Sigmoid colon (tissue), 7 donors: Measurements from ENCODE around the gene ZNF541. TPM values are rescaled to one million over a fixed set of nuclear protein-coding genes. Genes with fewer than 3 reads are reported as not detected.

ENCODE experiments used
- DNase-seq: peaks from one replicate; pipeline ENCODE4 v3.0.0-alpha.2; 2019
- H3K27ac ChIP-seq, 4 donors: fragments of 200-600 bp; sonication (generic); one replicate each; pipeline ENCODE4 v1.5.1; 2016 to 2019; ENCODE audit warnings: mild to moderate bottlenecking in 1 of 4
- H3K27me3 ChIP-seq, 3 donors: fragments of 200-600 bp; sonication (generic); one replicate each; pipeline ENCODE4 v1.5.1; 2019; ENCODE audit warnings: mild to moderate bottlenecking in 1 of 3
- H3K36me3 ChIP-seq, 4 donors: fragments of 200-600 bp; sonication (generic); one replicate each; pipeline ENCODE4 v1.5.1; 2016 to 2019
- H3K4me1 ChIP-seq, 4 donors: fragments of 200-600 bp; sonication (generic); one replicate each; pipeline ENCODE4 v1.5.1; 2017 to 2019
- H3K4me3 ChIP-seq, 4 donors: fragments of 200-600 bp; sonication (generic); one replicate each; pipeline ENCODE4 v1.5.1; 2017 to 2019; ENCODE audit warnings: mild to moderate bottlenecking in 2 of 4, moderate library complexity in 1 of 4
- H3K9me3 ChIP-seq, 4 donors: fragments of 200-600 bp in 3 of 4; sonication (generic) in 3 of 4; one replicate each; pipeline versions ENCODE4 v1.5.1 to v1.6.1; 2013 to 2019
- EP300 ChIP-seq, 4 donors: sonication (generic); formaldehyde crosslinking; IDR thresholded peaks; one replicate each; pipeline ENCODE4 v1.6.1; 2017; ENCODE audit warnings: antibody characterized with exemption in 4 of 4
- POLR2A ChIP-seq, 2 donors: fragments of 450-650 bp; IDR thresholded peaks; one replicate each; pipeline ENCODE4 v1.6.1; 2016; ENCODE audit warnings: antibody characterized with exemption in 2 of 2, mild to moderate bottlenecking in 2 of 2, moderate library complexity in 2 of 2
- POLR2AphosphoS5 ChIP-seq, 4 donors: sonication (generic); formaldehyde crosslinking; IDR thresholded peaks; one replicate each; pipeline ENCODE4 v1.6.1; 2017; ENCODE audit warnings: antibody characterized with exemption in 4 of 4
- WGBS, 2 donors: extraction: QIAGEN DNeasy Blood & Tissue Kit; methylation state at CpG; one replicate each; pipeline ENCODE4 v1.1.7; 2013; 5-methylcytosine and 5-hydroxymethylcytosine counted together
- intact Hi-C: fragments of 100-400 bp; cut with DNase I; formaldehyde crosslinking; loops from one replicate; pipeline ENCODE4 v1.15.1; 2023
- polyA plus RNA-seq, 3 donors: library from polyadenylated mRNA; stranded (reverse); fragments of 200-250 nt; gene quantifications; one replicate each; pipeline ENCODE4 v1.2.3, GENCODE V29; 2013
- total RNA-seq, 4 donors: library from RNA; depleted of rRNA; stranded (reverse); fragments of >200 nt; gene quantifications; one replicate each; pipeline ENCODE4 v1.1.0, GENCODE V29; 2016
- TF ChIP-seq, protein P1 (sequence below), 4 experiments: fragments of 450-650 bp in 3 of 4; fragments of 200-600 bp in 1 of 4; IDR thresholded peaks; one replicate each; pipeline ENCODE4 v1.5.1; 2016 to 2019; ENCODE audit warnings: antibody characterized with exemption in 4 of 4, mild to moderate bottlenecking in 3 of 4, moderate library complexity in 2 of 4
- donor health status: healthy with polysubstance abuse.
- donor health status: Bipolar disorder and iron deficiency.
- donor health status: healthy.

ZNF541 gene
- total and polyA plus RNA-seq, 7 donors: 0.22 to 1.7 (median 1.3) TPM; not detected in 3

DNA sequence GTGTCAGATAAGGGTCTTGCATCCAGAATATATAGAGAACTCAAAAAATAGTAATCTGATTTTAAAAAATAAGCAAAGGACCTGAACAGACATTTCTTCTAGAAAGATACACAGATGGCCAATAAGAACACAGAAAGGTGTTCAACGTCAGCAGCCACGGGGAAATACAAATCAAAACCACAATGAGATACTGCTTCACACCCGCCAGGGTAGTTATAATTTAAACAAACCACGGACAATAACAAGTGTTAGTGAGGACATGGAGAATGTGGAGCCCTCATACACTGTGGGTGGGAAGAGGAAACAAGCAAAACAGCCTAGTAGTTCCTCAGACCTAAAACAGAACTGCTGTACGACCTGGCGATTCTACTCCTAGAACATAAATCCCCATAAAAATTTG, 31.4 kb downstream of the ZNF541 start:
- Histone ChIP-seq H3K27ac (peak overlapping the region; percentile 72 to 92 (median 88)), H3K4me1 (peaks cover 0 to 50% (median 37%) of the 10 kb centered on the region in 4 donors), H3K9me3 (no peaks in the 10 kb centered on the region), H3K27me3 (peaks cover 0 to 8% (median 3%) of the 10 kb centered on the region in 3 donors), H3K36me3 (no peaks in the 10 kb centered on the region), H3K4me3 (peak overlapping the region in 1 of 4 donors; percentile 9)
- peak in 2 of 4 donors; percentile 2 to 19 for TF ChIP-seq POLR2AphosphoS5 (IDR thresholded peaks at IDR 0.05)
- TF ChIP-seq EP300 (IDR thresholded peaks at IDR 0.05): peak in 3 of 4 donors; percentile 25 to 69 (median 50)
- no peak for TF ChIP-seq POLR2A (IDR thresholded peaks at IDR 0.05)
- TF ChIP-seq, protein P1, sequence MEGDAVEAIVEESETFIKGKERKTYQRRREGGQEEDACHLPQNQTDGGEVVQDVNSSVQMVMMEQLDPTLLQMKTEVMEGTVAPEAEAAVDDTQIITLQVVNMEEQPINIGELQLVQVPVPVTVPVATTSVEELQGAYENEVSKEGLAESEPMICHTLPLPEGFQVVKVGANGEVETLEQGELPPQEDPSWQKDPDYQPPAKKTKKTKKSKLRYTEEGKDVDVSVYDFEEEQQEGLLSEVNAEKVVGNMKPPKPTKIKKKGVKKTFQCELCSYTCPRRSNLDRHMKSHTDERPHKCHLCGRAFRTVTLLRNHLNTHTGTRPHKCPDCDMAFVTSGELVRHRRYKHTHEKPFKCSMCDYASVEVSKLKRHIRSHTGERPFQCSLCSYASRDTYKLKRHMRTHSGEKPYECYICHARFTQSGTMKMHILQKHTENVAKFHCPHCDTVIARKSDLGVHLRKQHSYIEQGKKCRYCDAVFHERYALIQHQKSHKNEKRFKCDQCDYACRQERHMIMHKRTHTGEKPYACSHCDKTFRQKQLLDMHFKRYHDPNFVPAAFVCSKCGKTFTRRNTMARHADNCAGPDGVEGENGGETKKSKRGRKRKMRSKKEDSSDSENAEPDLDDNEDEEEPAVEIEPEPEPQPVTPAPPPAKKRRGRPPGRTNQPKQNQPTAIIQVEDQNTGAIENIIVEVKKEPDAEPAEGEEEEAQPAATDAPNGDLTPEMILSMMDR (IDR thresholded peaks at IDR 0.05): peak in 1 of 4 experiments; percentile 16
- WGBS, 2 donors: 32 to 33% methylated on average over 6 of the region's 6 CpGs
- no peak for DNase-seq
- intact Hi-C loops: no loop called here

DNA sequence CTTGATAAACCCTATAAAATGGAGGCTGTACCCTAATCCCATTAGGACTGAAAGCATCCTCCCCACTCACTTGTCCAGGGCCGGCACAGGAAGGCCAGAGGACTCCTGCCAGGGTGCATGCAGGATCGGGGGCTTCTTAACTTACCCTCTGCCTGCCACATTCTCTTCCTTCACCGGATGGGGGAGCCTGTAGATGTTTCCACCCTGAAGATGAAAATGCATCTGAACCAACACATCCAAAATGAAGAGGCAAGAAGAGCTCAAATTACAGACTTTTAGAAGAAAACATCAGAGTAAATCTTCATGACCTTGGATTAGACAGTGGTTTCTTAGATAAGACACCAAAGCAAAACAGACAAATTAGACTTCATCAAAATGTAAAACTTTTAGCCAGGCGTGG, 32.2 kb downstream of the ZNF541 start:
- peaks cover 0 to 49% (median 37%) of the 10 kb centered on the region in 4 donors for H3K4me1 ChIP-seq
- peak overlapping the region in 3 of 4 donors; percentile 88 to 92 (median 89) for H3K27ac ChIP-seq

DNA sequence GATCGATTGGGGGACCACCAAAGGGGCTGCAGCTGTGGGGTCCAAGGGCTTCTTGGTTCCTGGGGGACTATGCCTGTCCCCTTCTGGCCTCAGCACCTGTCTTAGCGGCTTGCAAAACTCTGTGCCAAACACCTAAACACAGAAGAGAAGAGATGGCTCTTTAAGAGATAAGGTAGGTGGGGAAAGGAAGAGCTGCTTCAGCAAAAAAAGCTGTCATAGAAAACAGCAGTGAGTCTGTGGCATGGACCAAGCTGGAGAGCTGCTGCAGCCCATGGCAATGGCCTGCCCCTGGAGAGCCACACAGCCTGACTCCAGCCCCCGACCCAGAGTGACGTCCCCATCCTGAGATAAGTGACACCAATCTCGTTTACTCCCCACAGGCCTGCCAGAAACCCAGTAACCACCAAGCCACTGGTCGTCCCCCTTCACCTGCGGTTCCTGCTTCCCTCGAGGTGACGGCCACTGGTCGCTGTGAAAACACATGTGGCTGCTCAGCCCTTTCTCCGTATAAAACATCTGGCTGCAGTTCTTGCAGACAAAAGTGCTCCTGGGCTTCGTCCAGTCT, 33.1 kb downstream of the ZNF541 start:
- WGBS, 2 donors: 74 to 85% methylated on average over 12 of the region's 12 CpGs
- peak overlapping the region in 3 of 4 donors; percentile 88 to 92 (median 89) for H3K27ac ChIP-seq
- intact Hi-C loops: no loop called here
- H3K4me3 ChIP-seq: no peak overlapping the region
- no peak for TF ChIP-seq POLR2A (IDR thresholded peaks at IDR 0.05)
- TF ChIP-seq, protein P1 (IDR thresholded peaks at IDR 0.05): no peak
- no peak for TF ChIP-seq EP300 (IDR thresholded peaks at IDR 0.05)
- TF ChIP-seq POLR2AphosphoS5 (IDR thresholded peaks at IDR 0.05): no peak
- no peaks in the 10 kb centered on the region for H3K36me3 ChIP-seq
- peaks cover 0 to under 1% (median 0%) of the 10 kb centered on the region in 3 donors for H3K27me3 ChIP-seq
- H3K9me3 ChIP-seq: no peaks in the 10 kb centered on the region
- H3K4me1 ChIP-seq: peaks cover 0 to 40% (median 35%) of the 10 kb centered on the region in 4 donors
- DNase-seq: no peak

More for the DNA sequence above, 32.2 kb downstream of the ZNF541 start:
- Histone ChIP-seq H3K36me3 (no peaks in the 10 kb centered on the region), H3K27me3 (peaks cover 0 to 8% (median 3%) of the 10 kb centered on the region in 3 donors), H3K4me3 (no peak overlapping the region), H3K9me3 (no peaks in the 10 kb centered on the region)
- TF ChIP-seq POLR2A (IDR thresholded peaks at IDR 0.05): no peak
- TF ChIP-seq, protein P1 (IDR thresholded peaks at IDR 0.05): peak in 3 of 4 experiments; percentile 9 to 29 (median 25)
- intact Hi-C loops: no loop called here
- no peak for DNase-seq
- WGBS, 2 donors: 79 to 80% methylated on average over 4 of the region's 4 CpGs

GRCh38 chr19:47538812-47539211, 34.1 kb downstream of the ZNF541 start:
- intact Hi-C loops: no loop called here
- 87 to 89% methylated on average over 5 of the region's 5 CpGs for WGBS, 2 donors
- Histone ChIP-seq H3K4me1 (peaks cover 0 to 39% (median 33%) of the 10 kb centered on the region in 4 donors), H3K27ac (no peak overlapping the region), H3K36me3 (no peaks in the 10 kb centered on the region), H3K27me3 (no peaks in the 10 kb centered on the region), H3K9me3 (no peaks in the 10 kb centered on the region), H3K4me3 (no peak overlapping the region)
- no peak for DNase-seq
- TF ChIP-seq POLR2A (IDR thresholded peaks at IDR 0.05) (no peak), EP300 (IDR thresholded peaks at IDR 0.05) (no peak), POLR2AphosphoS5 (IDR thresholded peaks at IDR 0.05) (no peak)
- TF ChIP-seq, protein P1 (IDR thresholded peaks at IDR 0.05): no peak
